OCI-LY1 (cell line): ENCODE measurements around the gene MBD2.
A peak's percentile ranks its signal among the peaks of the same experiment; 100 is the strongest.

Source experiments
- H2AFZ ChIP-seq: fragments of 200-600 bp; sonication (generic), shearing (Covaris generic); 2 replicates; pipeline ENCODE4 v1.6.0; 2014; ENCODE audit warnings: antibody characterized with exemption, mild to moderate bottlenecking, low read length
- H3F3A ChIP-seq: fragments of 200-600 bp; sonication (generic), shearing (Covaris generic); 2 replicates; pipeline ENCODE4 v1.6.0; 2014; ENCODE audit warnings: mild to moderate bottlenecking, antibody characterized with exemption, low read length, moderate library complexity; ENCODE audit not compliant: insufficient read depth
- H3K27ac ChIP-seq: fragments of 200-600 bp; sonication (generic); 2 replicates; pipeline ENCODE4 v1.5.1; 2014; ENCODE audit warnings: low read length, mixed run types, mild to moderate bottlenecking, low read depth; ENCODE audit not compliant: poor library complexity, severe bottlenecking
- H3K27me3 ChIP-seq: fragments of 200-600 bp; sonication (generic); 2 replicates; pipeline ENCODE4 v1.6.0; 2014; ENCODE audit warnings: antibody characterized with exemption, mild to moderate bottlenecking, low read length, moderate library complexity; ENCODE audit not compliant: insufficient read depth
- H3K36me3 ChIP-seq: fragments of 200-600 bp; sonication (generic); 2 replicates; pipeline ENCODE4 v1.6.1; 2014; ENCODE audit warnings: mild to moderate bottlenecking, antibody characterized with exemption, low read length, moderate library complexity, mixed read lengths; ENCODE audit not compliant: insufficient read depth
- H3K4me1 ChIP-seq: fragments of 200-600 bp; sonication (generic); 2 replicates; pipeline ENCODE4 v1.5.1; 2014; ENCODE audit warnings: mild to moderate bottlenecking, low read length, moderate library complexity; ENCODE audit not compliant: insufficient read depth, severe bottlenecking
- H3K4me2 ChIP-seq: fragments of 200-600 bp; sonication (generic), shearing (Covaris generic); 2 replicates; pipeline ENCODE4 v1.6.1; 2014; ENCODE audit warnings: low read length
- H3K4me3 ChIP-seq: fragments of 200-600 bp; sonication (generic); 2 replicates; pipeline ENCODE4 v1.5.1; 2014; ENCODE audit warnings: low read length, low read depth, mild to moderate bottlenecking, mixed read lengths; ENCODE audit not compliant: poor library complexity, severe bottlenecking
- H3K79me2 ChIP-seq: fragments of 200-600 bp; shearing (Covaris generic); 2 replicates; pipeline ENCODE4 v1.6.1; 2016; ENCODE audit warnings: mixed run types, low read length, mixed read lengths; ENCODE audit not compliant: insufficient read depth
- H3K9ac ChIP-seq: fragments of 200-600 bp; sonication (generic), shearing (Covaris generic); 2 replicates; pipeline ENCODE4 v1.6.1; 2014; ENCODE audit warnings: mild to moderate bottlenecking, low read length, mixed read lengths
- H3K9me2 ChIP-seq: fragments of 200-600 bp; sonication (generic), shearing (Covaris generic); 2 replicates; pipeline ENCODE4 v1.6.1; 2014; ENCODE audit warnings: low read depth, mild to moderate bottlenecking, low read length, mixed read lengths
- H3K9me3 ChIP-seq: fragments of 200-600 bp; shearing (Covaris generic); 2 replicates; pipeline ENCODE4 v1.6.1; 2014; ENCODE audit warnings: low read length, mixed read lengths
- H4K20me1 ChIP-seq: fragments of 200-600 bp; sonication (generic), shearing (Covaris generic); 2 replicates; pipeline ENCODE4 v1.6.0; 2016; ENCODE audit warnings: mild to moderate bottlenecking, low read length; ENCODE audit not compliant: insufficient read depth
- CTCF ChIP-seq: fragments of 200-600 bp; sonication (generic), shearing (Covaris generic); IDR thresholded peaks from 2 replicates; pipeline ENCODE4 v1.5.1; 2017; ENCODE audit warnings: mild to moderate bottlenecking, antibody characterized with exemption, low read length, moderate library complexity, mixed read lengths
- EZH2 ChIP-seq: fragments of 200-600 bp; sonication (generic), shearing (Covaris generic); IDR thresholded peaks from 2 replicates; pipeline ENCODE4 v1.8.0; 2017; ENCODE audit warnings: borderline replicate concordance, mixed run types, mild to moderate bottlenecking, antibody characterized with exemption, low read length, moderate library complexity, mixed read lengths

The MBD2 gene

DNA sequence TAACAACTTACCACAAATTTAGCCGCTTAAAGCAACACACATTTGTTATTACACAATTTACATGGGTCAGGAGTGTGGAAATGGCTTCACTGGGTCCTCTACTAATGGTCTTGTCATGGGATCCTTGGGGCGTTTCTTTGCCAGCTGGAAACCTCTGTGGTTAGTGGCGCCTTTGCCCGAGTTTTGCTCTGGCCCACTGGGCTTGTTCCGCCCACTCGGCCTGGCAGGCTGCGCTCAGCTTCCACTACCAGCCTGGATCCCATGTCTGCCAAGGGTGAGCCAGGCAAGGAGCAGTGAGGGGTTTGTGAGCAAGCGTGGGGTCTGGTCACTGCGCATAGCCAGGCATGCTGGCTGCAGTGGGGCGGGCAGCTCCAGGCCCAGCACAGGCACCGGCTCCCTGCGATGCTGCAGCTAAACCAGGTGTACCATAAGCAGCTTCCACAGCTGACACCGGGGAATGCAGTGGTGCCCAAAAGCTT, 16.2 kb upstream of the MBD2 start:
- no peaks in the 10 kb centered on the region for H4K20me1 ChIP-seq
- H3K27me3 ChIP-seq, result no peaks in the 10 kb centered on the region
- no peaks in the 10 kb centered on the region for H3K79me2 ChIP-seq
- no peaks in the 10 kb centered on the region for H3K36me3 ChIP-seq
- H3K4me1 ChIP-seq, result peaks cover 20% of the 10 kb centered on the region
- no peaks in the 10 kb centered on the region for H3K9me3 ChIP-seq
- H3K27ac ChIP-seq, result no peak overlapping the region
- no peak overlapping the region for H3K9ac ChIP-seq
- H3K9me2 ChIP-seq, result no peaks in the 10 kb centered on the region
- H3F3A ChIP-seq, result no peaks in the 10 kb centered on the region
- H3K4me3 ChIP-seq, result no peak overlapping the region
- no peak overlapping the region for H3K4me2 ChIP-seq
- no peak for TF ChIP-seq CTCF
- no peak for TF ChIP-seq EZH2
- H2AFZ ChIP-seq, result no peak overlapping the region

GRCh38 chr18:54239601-54240000, 15.1 kb upstream of the MBD2 start:
- Histone ChIP-seq H4K20me1 (no peaks in the 10 kb centered on the region), H3K9me2 (no peaks in the 10 kb centered on the region), H3K27me3 (no peaks in the 10 kb centered on the region), H3K36me3 (no peaks in the 10 kb centered on the region), H3K4me3 (no peak overlapping the region), H3F3A (no peaks in the 10 kb centered on the region), H3K9me3 (no peaks in the 10 kb centered on the region), H2AFZ (peak overlapping the region; percentile 35; the same call in 1 of the 2 replicates), H3K4me2 (peak overlapping the region; percentile 31; the same call in 1 of the 2 replicates), H3K4me1 (peaks cover 20% of the 10 kb centered on the region), H3K9ac (no peak overlapping the region), H3K27ac (no peak overlapping the region), H3K79me2 (no peaks in the 10 kb centered on the region)
- TF ChIP-seq EZH2, result no peak
- TF ChIP-seq CTCF, result no peak

- H3K27ac ChIP-seq, result no peak overlapping the region
- H2AFZ ChIP-seq, result no peak overlapping the region
These were observed 14.6 kb upstream of the MBD2 start for GRCh38 chr18:54239091-54239490.

More at GRCh38 chr18:54239091-54239490, 14.6 kb upstream of the MBD2 start:
- Histone ChIP-seq H3K9me3 (no peaks in the 10 kb centered on the region), H3K4me2 (no peak overlapping the region), H3K9ac (no peak overlapping the region), H4K20me1 (no peaks in the 10 kb centered on the region), H3K4me3 (no peak overlapping the region), H3K79me2 (no peaks in the 10 kb centered on the region), H3K36me3 (no peaks in the 10 kb centered on the region), H3K4me1 (peaks cover 20% of the 10 kb centered on the region), H3K27me3 (no peaks in the 10 kb centered on the region), H3F3A (no peaks in the 10 kb centered on the region), H3K9me2 (no peaks in the 10 kb centered on the region)
- TF ChIP-seq EZH2 (no peak), CTCF (no peak)
